H9 (cell line): ENCODE results near the gene CDK2AP2. TPM values are rescaled to one million over a fixed set of nuclear protein-coding genes. Genes with fewer than 3 reads are reported as not detected.

ENCODE experiments used
- DNase-seq: peaks from one replicate; pipeline ENCODE4 v3.0.0-alpha.2; 2017
- H2AFZ ChIP-seq: one replicate; pipeline ENCODE4 v1.6.1; 2013; ENCODE audit warnings: mild to moderate bottlenecking, low read length, control low read depth, moderate library complexity
- H2AK5ac ChIP-seq: 2 replicates; pipeline ENCODE4 v1.6.1; 2013; ENCODE audit warnings: low read length, control low read depth, mixed read lengths; ENCODE audit not compliant: insufficient read length
- H2BK120ac ChIP-seq: one replicate; pipeline ENCODE4 v1.6.1; 2013; ENCODE audit warnings: low read depth, mild to moderate bottlenecking, low read length, control low read depth, inconsistent platforms; ENCODE audit not compliant: poor library complexity, severe bottlenecking
- H2BK12ac ChIP-seq: 2 replicates; pipeline ENCODE4 v1.6.1; 2013; ENCODE audit warnings: low read length, control low read depth, mixed read lengths, low read depth; ENCODE audit not compliant: insufficient read length
- H2BK15ac ChIP-seq: 2 replicates; pipeline ENCODE4 v1.6.1; 2013; ENCODE audit warnings: low read depth, low read length, control low read depth
- H2BK20ac ChIP-seq: one replicate; pipeline ENCODE4 v1.6.1; 2013; ENCODE audit warnings: low read depth, mild to moderate bottlenecking, low read length, control low read depth, inconsistent platforms; ENCODE audit not compliant: poor library complexity, severe bottlenecking
- H2BK5ac ChIP-seq: 2 replicates; pipeline ENCODE4 v1.6.1; 2013; ENCODE audit warnings: low read length, control low read depth, mixed read lengths; ENCODE audit not compliant: insufficient read length
- H3K14ac ChIP-seq: 2 replicates; pipeline ENCODE4 v1.6.1; 2013; ENCODE audit warnings: low read length, control low read depth; ENCODE audit not compliant: insufficient read depth
- H3K18ac ChIP-seq: 2 replicates; pipeline ENCODE4 v1.6.1; 2013; ENCODE audit warnings: low read depth, mild to moderate bottlenecking, mixed read lengths, low read length, control low read depth; ENCODE audit not compliant: insufficient read length
- H3K23ac ChIP-seq: 2 replicates; pipeline ENCODE4 v1.6.1; 2013; ENCODE audit warnings: low read length, control low read depth, mixed read lengths, low read depth; ENCODE audit not compliant: insufficient read length
- H3K23me2 ChIP-seq: 2 replicates; pipeline ENCODE4 v1.6.1; 2013; ENCODE audit warnings: low read depth, mild to moderate bottlenecking, mixed read lengths, low read length, control low read depth; ENCODE audit not compliant: insufficient read length, poor library complexity, severe bottlenecking
- H3K27ac ChIP-seq: 2 replicates; pipeline ENCODE4 v1.5.1; 2013; ENCODE audit warnings: low read length, control low read depth, mixed read lengths, low read depth; ENCODE audit not compliant: insufficient read length
- H3K27me3 ChIP-seq: 2 replicates; pipeline ENCODE4 v1.6.1; 2013; ENCODE audit warnings: low read length, control low read depth, inconsistent platforms; ENCODE audit not compliant: insufficient read depth
- H3K4ac ChIP-seq: 2 replicates; pipeline ENCODE4 v1.6.1; 2013; ENCODE audit warnings: low read depth, mild to moderate bottlenecking, control low read depth, inconsistent platforms, low read length, moderate library complexity
- H3K4me1 ChIP-seq: 2 replicates; pipeline ENCODE4 v1.6.1; 2013; ENCODE audit warnings: low read length, control low read depth, inconsistent platforms; ENCODE audit not compliant: insufficient read depth
- H3K4me2 ChIP-seq: 2 replicates; pipeline ENCODE4 v1.6.1; 2013; ENCODE audit warnings: low read length, control low read depth, mixed read lengths; ENCODE audit not compliant: insufficient read length, insufficient read depth
- H3K56ac ChIP-seq: 2 replicates; pipeline ENCODE4 v1.6.1; 2013; ENCODE audit warnings: low read depth, mild to moderate bottlenecking, mixed read lengths, low read length, control low read depth; ENCODE audit not compliant: insufficient read length
- H3K79me1 ChIP-seq: 2 replicates; pipeline ENCODE4 v1.6.1; 2013; ENCODE audit warnings: low read depth, mild to moderate bottlenecking, moderate library complexity, low read length, control low read depth, inconsistent platforms; ENCODE audit not compliant: insufficient read depth, poor library complexity, severe bottlenecking
- H3K79me2 ChIP-seq: 2 replicates; pipeline ENCODE4 v1.6.1; 2013; ENCODE audit warnings: low read length, control low read depth, inconsistent platforms; ENCODE audit not compliant: insufficient read depth
- H3K9ac ChIP-seq: 2 replicates; pipeline ENCODE4 v1.6.1; 2013; ENCODE audit warnings: low read length, control low read depth, mixed read lengths; ENCODE audit not compliant: insufficient read length; ENCODE audit errors: extremely low read depth
- H3K9me3 ChIP-seq: one replicate; pipeline ENCODE4 v1.6.1; 2013; ENCODE audit warnings: low read depth, low read length, inconsistent platforms; ENCODE audit not compliant: control insufficient read depth
- H3T11ph ChIP-seq: one replicate; pipeline ENCODE4 v1.6.1; 2013; ENCODE audit warnings: mild to moderate bottlenecking, low read length, control low read depth, inconsistent platforms
- H4K20me1 ChIP-seq: one replicate; pipeline ENCODE4 v1.6.1; 2013; ENCODE audit not compliant: control insufficient read depth, insufficient read length, insufficient read depth
- H4K5ac ChIP-seq: 2 replicates; pipeline ENCODE4 v1.6.1; 2013; ENCODE audit warnings: low read depth, mild to moderate bottlenecking, mixed read lengths, low read length, control low read depth; ENCODE audit not compliant: insufficient read length
- H4K8ac ChIP-seq: replicated peaks from 2 replicates; pipeline ENCODE4 v1.6.1; 2013; ENCODE audit warnings: low read length, control low read depth, mixed read lengths, low read depth; ENCODE audit not compliant: insufficient read length
- H4K91ac ChIP-seq: 2 replicates; pipeline ENCODE4 v1.6.1; 2013; ENCODE audit warnings: low read depth, mild to moderate bottlenecking, moderate library complexity, mixed read lengths, low read length, control low read depth; ENCODE audit not compliant: insufficient read length
- H3K27ac Mint-ChIP-seq, 3 experiments: 2 replicates in 2 of 3; 3 replicates in 1 of 3; pipeline ENCODE4 v1.8.0; 2020 to 2021; ENCODE audit warnings: mixed read lengths in 3 of 3, mild to moderate bottlenecking in 1 of 3, moderate library complexity in 1 of 3
- H3K27me3 Mint-ChIP-seq: 2 replicates; pipeline ENCODE4 v1.8.0; 2021; ENCODE audit warnings: low read depth, mild to moderate bottlenecking, moderate library complexity, mixed read lengths
- H3K36me3 Mint-ChIP-seq, 3 experiments: 2 replicates in 2 of 3; 3 replicates in 1 of 3; pipeline ENCODE4 v1.8.0; 2020 to 2021; ENCODE audit warnings: low read depth in 3 of 3, mixed read lengths in 3 of 3; ENCODE audit not compliant: insufficient read depth in 1 of 3
- H3K4me1 Mint-ChIP-seq, 2 experiments: 2 replicates each; pipeline ENCODE4 v1.8.0; 2020; ENCODE audit warnings: mixed read lengths in 2 of 2
- H3K4me3 Mint-ChIP-seq, 2 experiments: 2 replicates in 1 of 2; 3 replicates in 1 of 2; pipeline ENCODE4 v1.8.0; 2020 to 2021; ENCODE audit warnings: mild to moderate bottlenecking in 2 of 2, mixed read lengths in 2 of 2, moderate library complexity in 1 of 2
- H3K9me3 Mint-ChIP-seq, 2 experiments: 2 replicates in 1 of 2; 3 replicates in 1 of 2; pipeline ENCODE4 v1.8.0; 2020; ENCODE audit warnings: mild to moderate bottlenecking in 2 of 2, mixed read lengths in 2 of 2, moderate library complexity in 1 of 2
- WGBS: extraction: QIAGEN DNeasy Blood & Tissue Kit; methylation state at CpG from one replicate; pipeline ENCODE4 v1.1.7; 2013; ENCODE audit warnings: missing lambda C conversion rate, low lambda C conversion rate, mixed read lengths; ENCODE audit not compliant: insufficient read length; ENCODE audit errors: extremely low coverage; 5-methylcytosine and 5-hydroxymethylcytosine counted together
- total RNA-seq: library from RNA; stranded (reverse); gene quantifications from 2 replicates; pipeline ENCODE4 v1.2.1, GENCODE V29; 2021
- TF ChIP-seq, protein P1 (sequence below): fragments of 200-600 bp; sonication (generic); conservative IDR thresholded peaks from 3 replicates; pipeline ENCODE4 v1.8.0; 2021; ENCODE audit warnings: antibody characterized with exemption, mild to moderate bottlenecking

Gene CDK2AP2
- total RNA-seq, 1 experiment from 2014 or later, result 36.1 TPM

DNA sequence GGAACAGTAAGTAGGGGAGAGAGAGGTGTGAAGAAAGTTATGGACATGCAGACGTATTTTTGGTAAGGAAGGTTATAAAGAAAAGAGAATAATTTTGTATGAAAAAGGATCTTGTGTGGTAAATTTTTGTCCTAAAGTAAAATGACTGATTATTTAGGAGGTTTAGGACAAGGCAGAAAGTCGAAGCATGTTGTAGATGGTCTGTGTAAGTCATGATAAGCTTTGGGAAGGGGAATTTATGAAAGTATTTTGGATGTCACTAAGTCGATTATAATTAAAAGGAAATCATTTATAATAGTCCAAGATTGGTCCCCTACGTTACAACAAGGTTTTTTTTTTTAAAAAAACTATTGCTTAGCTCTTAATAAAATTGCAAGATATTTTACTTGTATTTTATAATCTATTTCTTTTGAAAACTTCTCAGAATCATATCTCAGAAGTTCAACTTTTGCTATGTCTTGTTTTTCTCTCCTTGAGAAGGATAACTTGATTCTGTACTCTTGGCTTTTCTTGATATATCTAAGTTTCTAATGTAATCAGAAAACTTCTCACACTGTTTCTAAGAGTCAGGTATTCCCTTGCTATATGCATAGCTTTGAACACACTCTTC lies 26.2 kb upstream of the CDK2AP2 start:
- Histone ChIP-seq H3K23me2 (no peaks in the 10 kb centered on the region), H2BK120ac (no peak overlapping the region), H2BK20ac (no peak overlapping the region), H3K79me1 (no peaks in the 10 kb centered on the region), H4K20me1 (no peaks in the 10 kb centered on the region), H3K9ac (no peak overlapping the region), H3K4me2 (no peak overlapping the region), H3K56ac (no peak overlapping the region), H3K79me2 (no peaks in the 10 kb centered on the region), H3K4me1 (no peaks in the 10 kb centered on the region), H2BK5ac (no peak overlapping the region), H4K91ac (no peak overlapping the region), H3K18ac (no peak overlapping the region), H4K8ac (no peak overlapping the region), H3K27me3 (no peaks in the 10 kb centered on the region), H3K9me3 (peaks cover 13% of the 10 kb centered on the region), H3K27ac (no peak overlapping the region), H2AFZ (no peak overlapping the region), H3K23ac (no peak overlapping the region), H3K4ac (no peak overlapping the region), H2AK5ac (no peak overlapping the region), H3T11ph (no peak overlapping the region), H4K5ac (no peak overlapping the region), H2BK12ac (no peak overlapping the region), H2BK15ac (no peak overlapping the region), H3K14ac (no peak overlapping the region)
- Mint-ChIP-seq H3K9me3 (peaks cover 40 to 45% of the 10 kb centered on the region in 2 experiments), H3K36me3 (peaks cover 4 to 8% (median 4%) of the 10 kb centered on the region in 3 experiments; a peak in 5 of 7 replicates), H3K27ac (no peak overlapping the region), H3K27me3 (peaks cover 21% of the 10 kb centered on the region), H3K4me1 (0 out of 4 replicates have a peak, but pooled peaks cover 0 to 8% of the 10 kb centered on the region in 2 experiments), H3K4me3 (no peak overlapping the region)
- no peak for DNase-seq
- WGBS, result 100% methylated on average over 1 of the region's 4 CpGs
- TF ChIP-seq, protein P1, sequence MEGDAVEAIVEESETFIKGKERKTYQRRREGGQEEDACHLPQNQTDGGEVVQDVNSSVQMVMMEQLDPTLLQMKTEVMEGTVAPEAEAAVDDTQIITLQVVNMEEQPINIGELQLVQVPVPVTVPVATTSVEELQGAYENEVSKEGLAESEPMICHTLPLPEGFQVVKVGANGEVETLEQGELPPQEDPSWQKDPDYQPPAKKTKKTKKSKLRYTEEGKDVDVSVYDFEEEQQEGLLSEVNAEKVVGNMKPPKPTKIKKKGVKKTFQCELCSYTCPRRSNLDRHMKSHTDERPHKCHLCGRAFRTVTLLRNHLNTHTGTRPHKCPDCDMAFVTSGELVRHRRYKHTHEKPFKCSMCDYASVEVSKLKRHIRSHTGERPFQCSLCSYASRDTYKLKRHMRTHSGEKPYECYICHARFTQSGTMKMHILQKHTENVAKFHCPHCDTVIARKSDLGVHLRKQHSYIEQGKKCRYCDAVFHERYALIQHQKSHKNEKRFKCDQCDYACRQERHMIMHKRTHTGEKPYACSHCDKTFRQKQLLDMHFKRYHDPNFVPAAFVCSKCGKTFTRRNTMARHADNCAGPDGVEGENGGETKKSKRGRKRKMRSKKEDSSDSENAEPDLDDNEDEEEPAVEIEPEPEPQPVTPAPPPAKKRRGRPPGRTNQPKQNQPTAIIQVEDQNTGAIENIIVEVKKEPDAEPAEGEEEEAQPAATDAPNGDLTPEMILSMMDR, result no peak
